GM12878 (cell line): ENCODE measurements around the gene PRKCZ. TPM values are rescaled to one million over a fixed set of nuclear protein-coding genes. Genes with fewer than 3 reads are reported as not detected.

Experiments used
- CUX1 ChIP-seq: IDR thresholded peaks from 2 replicates; pipeline ENCODE4 v1.6.1; 2012; ENCODE audit warnings: improper control_type of control experiment, low read depth, low read length; ENCODE audit not compliant: insufficient replicate concordance
- JUNB ChIP-seq: IDR thresholded peaks from 2 replicates; pipeline ENCODE4 v1.6.1; 2016; ENCODE audit warnings: antibody characterized with exemption, mild to moderate bottlenecking
- MAX ChIP-seq: IDR thresholded peaks from 2 replicates; pipeline ENCODE4 v1.6.1; 2012; ENCODE audit warnings: low read depth, low read length, improper control_type of control experiment
- USF1 ChIP-seq: IDR thresholded peaks from 2 replicates; pipeline ENCODE4 v1.6.1; 2011; ENCODE audit warnings: borderline replicate concordance, low read depth, mild to moderate bottlenecking, moderate library complexity, mixed read lengths, low read length; ENCODE audit not compliant: insufficient read depth; ENCODE audit errors: extremely low read length
- polyA plus RNA-seq, 11 experiments: library from polyadenylated mRNA; depleted of rRNA in 4 of 11; unstranded in 6 of 11; stranded (reverse) in 5 of 11; fragments of >200 nt; fragmentation: Nextera tagmentation in 4 of 11; fragmentation: Illumina TruSeq in 1 of 11; extraction: Ambion mirVana in 4 of 11; extraction: Trizol in 1 of 11; gene quantifications; 1 replicate in 1 of 11; 2 replicates in 10 of 11; pipeline versions ENCODE4 v1.2.1 to v1.2.3, GENCODE V29; 2011 to 2016; ENCODE audit warnings: inconsistent platforms in 2 of 11, missing spikeins in 2 of 11, low read depth in 1 of 11
- total RNA-seq, 4 experiments: library from RNA; depleted of rRNA in 3 of 4; stranded (reverse); fragments of >200 nt in 3 of 4; fragmentation: Illumina TruSeq in 1 of 4; extraction: Trizol in 1 of 4; gene quantifications; 2 replicates each; pipeline versions ENCODE4 v1.2.1 to v1.2.3, GENCODE V29; 2013 to 2021

Gene PRKCZ
- total and polyA plus RNA-seq, 10 of the 15 experiments (the other 5 are each of a cell fraction or from before 2014, with no cell fraction given) = 0.05 to 1.9 (median 0.64) TPM; not detected in 1

- no peak for TF ChIP-seq CUX1
- no peak for TF ChIP-seq USF1
- no peak for TF ChIP-seq JUNB
- TF ChIP-seq MAX = no peak
- TF ChIP-seq, all 136 proteins: peak for 0
Measured at GRCh38 chr1:2145946-2146835, 96.0 kb downstream of the PRKCZ start (continued).
